Stimulated activated CD4-positive, alpha-beta T cell treated with anti-CD3 and anti-CD28 coated beads, TNF-alpha, amount 100 ng/mL, for 24 hours (primary cell): ENCODE data around the gene GCC2.
"Not testable (repeated sequence)": the region's sequence is repeated elsewhere in the genome, so short reads cannot be mapped to it uniquely, and the experiment has no call there.

Experiments used
- DNase-seq, 3 experiments: peaks; one replicate each; pipeline ENCODE4 v3.0.0-alpha.2; 2020; ENCODE audit warnings: low read depth in 3 of 3

The GCC2 gene

GRCh38 chr2:108514478-108514877, 65.5 kb downstream of the GCC2 start:
- DNase-seq, result not testable (repeated sequence)

GRCh38 chr2:108524688-108525087, 75.7 kb downstream of the GCC2 start:
- DNase-seq, result not testable (repeated sequence)

- DNase-seq, result not testable (repeated sequence)
Observed at GRCh38 chr2:108525258-108525657, 76.3 kb downstream of the GCC2 start.

GRCh38 chr2:108531674-108532055, 82.7 kb downstream of the GCC2 start:
- DNase-seq, result no peak

- DNase-seq, result peak; percentile 66 to 88 (median 78)
Observed at GRCh38 chr2:108533832-108534583, 85.0 kb downstream of the GCC2 start, which contains the start of gene LIMS1. LIMS1 (plus strand) TSS chr2:108534470; CDS start chr2:108534563, 93 bp downstream.

GRCh38 chr2:108534584-108535356, 85.8 kb downstream of the GCC2 start:
- DNase-seq, result peak in 1 of 3 experiments; percentile 33

- DNase-seq, result no peak
Observed at GRCh38 chr2:108535357-108535631, 86.3 kb downstream of the GCC2 start.

GRCh38 chr2:108536133-108536780, 87.3 kb downstream of the GCC2 start:
- DNase-seq, result no peak

GRCh38 chr2:108536911-108537310, 87.9 kb downstream of the GCC2 start:
- DNase-seq, result no peak

GRCh38 chr2:108538000-108538625, 89.1 kb downstream of the GCC2 start:
- DNase-seq, result no peak

- no peak for DNase-seq
Observed at GRCh38 chr2:108541451-108541850, 92.4 kb downstream of the GCC2 start.

- DNase-seq, result no peak
Observed at GRCh38 chr2:108542071-108542470, 93.1 kb downstream of the GCC2 start.

- DNase-seq, result no peak
Observed at GRCh38 chr2:108547606-108548005, 98.6 kb downstream of the GCC2 start.

GRCh38 chr2:108548208-108549003, 99.4 kb downstream of the GCC2 start:
- DNase-seq, result no peak

- no peak for DNase-seq
Observed at GRCh38 chr2:108552566-108552965, 103.6 kb downstream of the GCC2 start.

- DNase-seq, result no peak
Observed at GRCh38 chr2:108553209-108553919, 104.4 kb downstream of the GCC2 start.

- no peak for DNase-seq
Observed at GRCh38 chr2:108554528-108554927, 105.5 kb downstream of the GCC2 start.

GRCh38 chr2:108555572-108555971, 106.6 kb downstream of the GCC2 start:
- no peak for DNase-seq

GRCh38 chr2:108556581-108556980, 107.6 kb downstream of the GCC2 start:
- DNase-seq, result not testable (repeated sequence)
